Fibroblast of lung (primary cell): Measurements from ENCODE around the gene TGM2.

Source experiments
- CTCF ChIP-seq, 2 donors: IDR thresholded peaks in 1 of 2; conservative IDR thresholded peaks in 1 of 2; 1 replicate in 1 of 2; 2 replicates in 1 of 2; pipeline ENCODE4 v1.5.1; 2011 to 2012; ENCODE audit warnings: low read length in 2 of 2, control low read depth in 1 of 2, inconsistent platforms in 1 of 2, low read depth in 1 of 2, mild to moderate bottlenecking in 1 of 2
- EZH2 ChIP-seq: IDR thresholded peaks from 2 replicates; pipeline ENCODE4 v1.5.1; 2012; ENCODE audit warnings: low read length, control low read depth, mild to moderate bottlenecking; ENCODE audit errors: missing control alignments

- no peak for TF ChIP-seq CTCF (conservative IDR thresholded peaks at IDR 0.05 in 1 of 2, IDR thresholded peaks at IDR 0.05 in 1 of 2; ENCODE audit: low read depth in 1 of 2, low read length in 2 of 2)
- no peak for TF ChIP-seq EZH2
These were observed 13.6 kb downstream of the TGM2 start for GRCh38 chr20:38151455-38151854.
